ENCODE results near the gene PLEKHS1. TPM values are rescaled to one million over a fixed set of nuclear protein-coding genes. Genes with fewer than 3 reads are reported as not detected.
"Not testable (repeated sequence)": the region's sequence is repeated elsewhere in the genome, so short reads cannot be mapped to it uniquely, and the experiment has no call there.

Gene PLEKHS1
- total RNA-seq, 1 experiment from 2014 or later = not detected

DNA sequence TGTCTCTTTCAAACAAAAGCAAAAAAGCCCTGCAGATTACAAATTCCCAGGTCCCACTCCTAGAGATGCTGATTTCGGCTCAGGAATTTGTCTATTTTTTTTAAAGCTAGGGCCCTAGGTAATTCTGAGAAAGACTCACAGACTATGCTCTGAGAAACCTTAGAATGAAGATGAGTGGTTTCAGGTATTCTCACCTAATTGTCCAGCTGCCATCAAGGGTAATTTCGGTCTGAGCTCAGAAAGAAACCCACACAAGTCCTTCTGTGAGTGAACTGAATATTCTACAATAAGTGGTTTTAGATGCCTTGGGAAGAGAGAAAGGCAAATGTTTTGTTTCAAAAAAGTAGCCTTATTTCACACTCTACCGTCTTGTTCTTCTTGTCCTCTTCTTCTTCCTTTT lies 56.7 kb downstream of the PLEKHS1 start:
- no TSS peak for BruUV-seq (replicated peaks)
- POLR2A ChIA-PET = no interaction called here
- H3K36me3 ChIP-seq (ENCODE audit: control insufficient read depth in 1 of 2, insufficient read depth in 2 of 2, low read length in 2 of 2) = no peaks in the 10 kb centered on the region
- H2AFZ ChIP-seq (ENCODE audit: low read depth, low read length, poor library complexity, severe bottlenecking) = no peak overlapping the region
- H3K27ac ChIP-seq (ENCODE audit: low read depth, low read length) = no peak overlapping the region
- no peak overlapping the region for H3K4me3 ChIP-seq (replicated peaks in 1 of 2; ENCODE audit: low read depth in 1 of 2, low read length in 2 of 2)
- intact Hi-C loops (cut with micrococcal nuclease) = no loop called here
- no peaks in the 10 kb centered on the region for H3K4me1 ChIP-seq (ENCODE audit: control insufficient read depth in 1 of 2, insufficient read depth in 2 of 2, low read length in 2 of 2)
- no peaks in the 10 kb centered on the region for H3K79me2 ChIP-seq (ENCODE audit: insufficient read depth, low read length)
- no peak overlapping the region for H3K4me2 ChIP-seq (ENCODE audit: low read length)
- ATAC-seq (no peak), DNase-seq (ENCODE audit: low read depth, low spot score) (no peak)
- no peaks in the 10 kb centered on the region for H3K9me2 ChIP-seq (ENCODE audit: insufficient read depth)
- H3K9me3 ChIP-seq (ENCODE audit: control insufficient read depth in 1 of 2, insufficient read depth in 1 of 2, low read depth in 1 of 2, low read length in 2 of 2) = no peaks in the 10 kb centered on the region
- no peak overlapping the region for H3K9ac ChIP-seq (ENCODE audit: low read length)
- TF ChIP-seq MAX (IDR thresholded peaks at IDR 0.05) = no peak
- no peak for TF ChIP-seq EZH2 (IDR thresholded peaks at IDR 0.05)
- no peak for TF ChIP-seq REST (IDR thresholded peaks at IDR 0.05; ENCODE audit: low read depth)
- no peak for TF ChIP-seq SIN3A (IDR thresholded peaks at IDR 0.05; ENCODE audit: low read depth)
- TF ChIP-seq SRF (IDR thresholded peaks at IDR 0.05; ENCODE audit: low read depth) = no peak
- TF ChIP-seq FOSL1 (IDR thresholded peaks at IDR 0.05; ENCODE audit: low read depth) = no peak
- TF ChIP-seq POLR2AphosphoS5 (IDR thresholded peaks at IDR 0.05; ENCODE audit: low read depth, low read length) = no peak
- no peak for TF ChIP-seq RAD21 (IDR thresholded peaks at IDR 0.05; ENCODE audit: low read depth)
- no peak for TF ChIP-seq ELF1 (IDR thresholded peaks at IDR 0.05; ENCODE audit: borderline replicate concordance, low read depth)
- TF ChIP-seq, protein P1, sequence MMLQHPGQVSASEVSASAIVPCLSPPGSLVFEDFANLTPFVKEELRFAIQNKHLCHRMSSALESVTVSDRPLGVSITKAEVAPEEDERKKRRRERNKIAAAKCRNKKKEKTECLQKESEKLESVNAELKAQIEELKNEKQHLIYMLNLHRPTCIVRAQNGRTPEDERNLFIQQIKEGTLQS (IDR thresholded peaks at IDR 0.05) = no peak
- no peak for TF ChIP-seq EGR1 (IDR thresholded peaks at IDR 0.05; ENCODE audit: low read depth)
- TF ChIP-seq TCF7L2 (IDR thresholded peaks at IDR 0.05; ENCODE audit: borderline replicate concordance, extremely low read depth, insufficient read depth, insufficient read length) = no peak
- CTCF ChIA-PET = interaction anchor here (1.1 kb wide), 1 partner anchor 9 kb away, joined by 3 read pairs; no protein-coding TSS in a partner anchor
- H3K27me3 ChIP-seq (ENCODE audit: insufficient read depth, low read length) = peaks cover 18% of the 10 kb centered on the region
- H4K20me1 ChIP-seq (ENCODE audit: insufficient read depth) = no peaks in the 10 kb centered on the region
- RAD21 ChIA-PET (ENCODE audit: low non-redundant PET in 1 of 2, low total read pairs in 2 of 2, uncharacterized antibody in 2 of 2, unreplicated experiment in 2 of 2) = no interaction called here

DNA sequence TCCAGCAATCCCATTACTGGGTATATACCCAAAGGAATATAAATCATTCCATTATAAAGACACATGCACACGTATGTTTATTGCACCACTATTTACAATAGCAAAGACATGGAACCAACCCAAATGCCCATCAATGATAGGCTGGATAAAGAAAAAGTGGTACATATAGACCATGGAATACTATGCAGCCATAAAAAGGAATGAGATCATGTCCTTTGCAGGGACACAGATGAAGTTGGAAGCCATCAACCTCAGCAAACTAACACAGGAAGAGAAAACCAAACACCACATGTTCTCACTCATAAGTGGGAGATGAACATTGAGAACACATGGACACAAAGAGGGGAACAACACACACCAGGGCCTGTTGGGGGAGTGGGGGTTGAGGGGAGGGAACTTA lies 63.2 kb downstream of the PLEKHS1 start:
- H3K4me2 ChIP-seq (ENCODE audit: low read length); CTCF ChIA-PET; H3K9ac ChIP-seq (ENCODE audit: low read length); DNase-seq (ENCODE audit: low read depth, low spot score); POLR2A ChIA-PET; H3K9me3 ChIP-seq (ENCODE audit: control insufficient read depth in 1 of 2, insufficient read depth in 1 of 2, low read depth in 1 of 2, low read length in 2 of 2); H3K4me1 ChIP-seq (ENCODE audit: control insufficient read depth in 1 of 2, insufficient read depth in 2 of 2, low read length in 2 of 2); H2AFZ ChIP-seq (ENCODE audit: low read depth, low read length, poor library complexity, severe bottlenecking); H3K4me3 ChIP-seq (replicated peaks in 1 of 2; ENCODE audit: low read depth in 1 of 2, low read length in 2 of 2); H3K79me2 ChIP-seq (ENCODE audit: insufficient read depth, low read length); BruUV-seq (replicated peaks); intact Hi-C loops (cut with micrococcal nuclease); H3K9me2 ChIP-seq (ENCODE audit: insufficient read depth); ATAC-seq; H3K27ac ChIP-seq (ENCODE audit: low read depth, low read length); H3K36me3 ChIP-seq (ENCODE audit: control insufficient read depth in 1 of 2, insufficient read depth in 2 of 2, low read length in 2 of 2); H3K27me3 ChIP-seq (ENCODE audit: insufficient read depth, low read length); H4K20me1 ChIP-seq (ENCODE audit: insufficient read depth); RAD21 ChIA-PET (ENCODE audit: low non-redundant PET in 1 of 2, low total read pairs in 2 of 2, uncharacterized antibody in 2 of 2, unreplicated experiment in 2 of 2): not testable (repeated sequence)

Data from HCT116 (cell line).